Rectal smooth muscle tissue (tissue), 1 donor: ENCODE data around the gene RAPGEFL1.
"Not testable (repeated sequence)": the region's sequence is repeated elsewhere in the genome, so short reads cannot be mapped to it uniquely, and the experiment has no call there.

Experiments
- H3K27ac ChIP-seq: one replicate; pipeline ENCODE4 v1.7.0; 2013; ENCODE audit warnings: low read depth, low read length, inconsistent platforms
- H3K27me3 ChIP-seq: one replicate; pipeline ENCODE4 v1.7.0; 2013; ENCODE audit warnings: low read length; ENCODE audit not compliant: control insufficient read depth, insufficient read depth
- H3K36me3 ChIP-seq: one replicate; pipeline ENCODE4 v1.7.0; 2013; ENCODE audit warnings: low read length; ENCODE audit not compliant: control insufficient read depth, insufficient read depth
- H3K4me1 ChIP-seq: one replicate; pipeline ENCODE4 v1.7.0; 2013; ENCODE audit warnings: low read length; ENCODE audit not compliant: control insufficient read depth, insufficient read depth
- H3K4me3 ChIP-seq: one replicate; pipeline ENCODE4 v1.7.0; 2013; ENCODE audit warnings: low read length
- H3K9ac ChIP-seq: one replicate; pipeline ENCODE4 v1.7.0; 2013; ENCODE audit warnings: low read length

The RAPGEFL1 gene

DNA sequence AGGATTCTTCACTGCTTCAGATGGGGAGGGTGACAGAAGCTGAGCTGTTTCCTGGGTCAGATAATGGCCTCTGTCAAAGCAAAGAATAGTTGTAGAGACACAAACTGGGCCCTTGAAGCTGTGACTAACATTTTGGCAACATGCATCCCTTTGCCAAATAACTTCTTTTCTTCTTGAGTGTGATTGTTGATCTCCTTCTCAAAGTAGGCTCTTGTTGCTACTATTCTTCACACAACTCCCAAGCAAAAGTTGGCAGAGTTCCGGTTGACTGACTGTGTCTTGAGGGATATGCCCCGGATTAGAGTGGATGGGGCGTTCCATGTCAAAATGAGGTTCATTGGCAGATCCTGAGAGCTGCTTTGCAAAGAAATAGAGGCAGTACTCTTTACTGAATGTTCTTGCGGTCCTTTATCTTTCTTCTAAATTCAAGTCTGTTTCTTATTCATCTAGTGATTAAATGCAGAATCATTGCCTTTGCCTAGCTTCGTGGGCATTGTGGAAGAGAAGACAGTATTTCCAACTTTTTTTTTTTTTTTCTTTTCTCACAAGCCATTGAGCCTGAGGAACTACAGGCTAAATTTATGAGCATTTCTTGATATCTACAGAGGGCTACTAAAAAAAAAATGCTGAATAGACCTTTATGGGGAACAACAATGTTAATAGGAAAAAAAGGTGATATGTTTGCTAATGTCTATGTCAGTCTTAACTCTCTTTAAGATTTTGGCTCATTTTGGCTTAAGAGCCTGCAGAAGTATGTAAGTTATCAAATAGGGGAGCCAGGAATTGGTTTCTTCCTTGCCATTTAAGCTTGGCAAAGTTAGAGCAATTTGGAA, 47.7 kb downstream of the RAPGEFL1 start:
- no peak overlapping the region for H3K27ac ChIP-seq
- H3K9ac ChIP-seq: no peak overlapping the region

DNA sequence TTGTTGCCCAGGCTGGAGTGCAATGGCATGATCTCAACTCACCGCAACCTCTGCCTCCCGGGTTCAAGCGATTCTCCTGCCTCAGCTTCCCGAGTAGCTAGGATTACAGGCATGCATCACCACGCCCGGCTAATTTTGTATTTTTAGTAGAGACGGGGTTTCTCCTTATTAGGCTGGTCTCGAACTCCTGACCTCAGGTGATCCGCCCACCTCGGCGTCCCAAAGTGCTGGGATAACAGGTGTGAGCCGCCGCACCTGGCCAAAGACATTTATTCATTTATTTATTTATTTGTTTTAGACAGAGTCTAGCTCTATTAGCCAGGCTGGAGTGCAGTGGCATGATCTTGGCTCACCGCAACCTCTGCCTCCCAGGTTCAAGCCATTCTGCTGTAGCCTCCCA, 51.9 kb downstream of the RAPGEFL1 start:
- not testable (repeated sequence) for H3K4me3 ChIP-seq, H3K27ac ChIP-seq, H3K4me1 ChIP-seq, H3K27me3 ChIP-seq, H3K36me3 ChIP-seq, H3K9ac ChIP-seq

More for the DNA sequence above, 47.7 kb downstream of the RAPGEFL1 start:
- Histone ChIP-seq H3K4me1 (peaks cover 4% of the 10 kb centered on the region), H3K27me3 (no peaks in the 10 kb centered on the region), H3K36me3 (no peaks in the 10 kb centered on the region), H3K4me3 (no peak overlapping the region)

DNA sequence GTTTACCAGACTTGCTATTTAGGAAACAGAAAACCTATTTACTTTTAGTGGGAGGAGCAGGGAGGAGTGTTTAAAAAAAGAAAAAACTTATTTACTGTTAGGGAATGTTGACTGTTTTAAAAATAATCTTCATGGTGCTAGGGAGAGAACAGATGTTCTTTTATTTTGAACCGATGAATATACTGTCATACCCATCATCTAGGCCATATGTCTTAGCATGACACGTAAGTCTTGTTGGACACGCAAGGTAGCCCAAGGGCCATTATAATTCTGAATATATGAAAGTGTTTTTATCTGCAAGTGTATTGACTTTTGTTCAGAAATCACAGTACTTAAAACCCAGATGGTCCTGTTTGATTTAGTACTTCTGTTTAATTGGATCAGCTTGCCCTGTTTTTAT, 53.4 kb downstream of the RAPGEFL1 start:
- Histone ChIP-seq H3K4me3 (no peak overlapping the region), H3K27ac (no peak overlapping the region), H3K4me1 (no peaks in the 10 kb centered on the region), H3K36me3 (no peaks in the 10 kb centered on the region), H3K27me3 (no peaks in the 10 kb centered on the region), H3K9ac (no peak overlapping the region)

DNA sequence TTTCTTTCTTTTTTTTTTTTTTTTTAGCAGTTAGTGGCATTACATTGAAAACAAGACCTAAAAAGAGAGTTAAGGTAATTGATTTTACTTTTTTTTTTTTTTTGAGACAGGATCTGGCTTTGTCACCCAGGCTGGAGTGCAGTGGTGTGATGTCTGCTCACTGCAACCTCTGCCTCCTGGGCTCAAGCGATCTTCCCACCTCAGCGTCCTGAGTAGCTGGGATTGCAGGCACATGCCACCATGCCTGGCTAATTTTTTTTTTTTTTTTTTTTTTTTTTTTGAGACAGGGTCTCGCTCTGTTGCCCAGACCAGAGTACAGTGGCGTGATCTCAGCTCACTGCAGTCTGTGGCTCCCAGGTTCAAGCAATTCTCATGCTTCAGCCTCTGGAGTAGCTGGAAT, 54.7 kb downstream of the RAPGEFL1 start:
- H3K27ac ChIP-seq, H3K9ac ChIP-seq, H3K27me3 ChIP-seq, H3K4me1 ChIP-seq, H3K4me3 ChIP-seq, H3K36me3 ChIP-seq: not testable (repeated sequence)

DNA sequence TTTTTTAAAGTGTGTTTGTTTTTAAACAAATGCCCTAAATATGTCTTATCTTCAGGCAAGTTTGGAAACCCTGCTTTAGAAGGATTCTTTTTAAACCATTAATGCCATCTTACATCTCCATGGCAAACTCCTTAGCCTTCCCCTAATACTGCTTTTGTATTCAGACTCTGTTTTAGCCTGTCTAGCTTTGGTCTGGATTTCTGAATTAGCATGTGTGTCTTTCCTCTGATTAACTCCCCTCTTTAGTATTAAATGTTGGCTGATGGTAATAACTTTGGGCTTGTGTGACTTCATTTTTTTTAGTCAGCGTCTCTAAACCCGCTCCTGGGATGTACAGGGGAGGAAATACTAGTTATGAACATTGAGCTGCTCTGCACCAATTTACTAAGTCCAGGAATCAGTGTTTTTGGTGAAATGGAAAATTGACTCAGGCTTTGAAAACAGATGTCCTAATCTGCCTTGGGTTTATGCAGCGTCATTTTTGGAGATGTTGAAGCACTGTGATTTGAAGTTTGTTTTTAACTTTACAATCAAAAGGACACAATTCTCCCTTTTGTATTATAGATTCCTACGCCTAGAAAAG, 64.1 kb downstream of the RAPGEFL1 start:
- Histone ChIP-seq H3K4me1 (no peaks in the 10 kb centered on the region), H3K36me3 (no peaks in the 10 kb centered on the region), H3K4me3 (no peak overlapping the region), H3K9ac (no peak overlapping the region), H3K27me3 (no peaks in the 10 kb centered on the region), H3K27ac (no peak overlapping the region)

DNA sequence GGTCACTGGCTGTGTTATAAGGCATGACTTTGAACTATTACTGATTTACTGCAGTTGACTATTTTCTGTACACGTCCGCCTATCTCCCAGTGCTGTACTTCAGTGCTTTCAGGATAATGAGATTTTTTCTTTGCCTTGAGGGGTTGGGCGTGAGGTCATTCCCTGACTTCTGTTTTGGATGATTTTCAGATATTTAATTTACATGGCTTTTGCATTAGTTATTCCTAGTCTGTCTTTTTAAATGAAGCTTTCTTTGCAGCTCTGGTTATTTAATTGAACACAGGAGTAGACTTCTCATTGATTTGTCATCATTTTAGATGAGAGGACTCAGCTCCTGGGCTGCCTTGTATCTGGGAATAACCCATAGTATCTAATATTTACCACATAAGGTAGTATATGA, 65.5 kb downstream of the RAPGEFL1 start:
- no peaks in the 10 kb centered on the region for H3K27me3 ChIP-seq
- no peak overlapping the region for H3K27ac ChIP-seq
- no peaks in the 10 kb centered on the region for H3K36me3 ChIP-seq

DNA sequence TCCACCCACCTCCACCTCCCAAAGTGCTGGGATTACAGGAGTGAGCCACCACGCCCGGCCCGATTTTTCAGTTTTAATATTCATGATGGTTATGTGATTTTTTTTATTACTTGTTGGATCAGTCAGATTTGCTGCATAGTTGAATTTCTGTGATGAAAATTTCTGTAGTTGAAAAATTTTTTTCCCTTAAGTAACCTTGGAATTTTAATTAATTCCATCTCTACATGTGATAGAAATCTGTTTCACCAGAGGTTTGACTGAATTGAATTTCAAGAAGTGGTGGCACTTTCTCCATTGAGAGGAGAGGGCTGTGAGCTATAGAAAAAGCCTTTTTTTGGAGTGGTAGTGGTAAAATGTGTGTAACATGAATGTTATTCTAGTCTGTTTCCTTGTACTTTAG, 66.5 kb downstream of the RAPGEFL1 start:
- Histone ChIP-seq H3K9ac (no peak overlapping the region), H3K36me3 (no peaks in the 10 kb centered on the region), H3K27me3 (no peaks in the 10 kb centered on the region), H3K27ac (no peak overlapping the region), H3K4me1 (no peaks in the 10 kb centered on the region), H3K4me3 (no peak overlapping the region)

More for the DNA sequence above, 65.5 kb downstream of the RAPGEFL1 start:
- Histone ChIP-seq H3K4me1 (no peaks in the 10 kb centered on the region), H3K9ac (no peak overlapping the region), H3K4me3 (no peak overlapping the region)

DNA sequence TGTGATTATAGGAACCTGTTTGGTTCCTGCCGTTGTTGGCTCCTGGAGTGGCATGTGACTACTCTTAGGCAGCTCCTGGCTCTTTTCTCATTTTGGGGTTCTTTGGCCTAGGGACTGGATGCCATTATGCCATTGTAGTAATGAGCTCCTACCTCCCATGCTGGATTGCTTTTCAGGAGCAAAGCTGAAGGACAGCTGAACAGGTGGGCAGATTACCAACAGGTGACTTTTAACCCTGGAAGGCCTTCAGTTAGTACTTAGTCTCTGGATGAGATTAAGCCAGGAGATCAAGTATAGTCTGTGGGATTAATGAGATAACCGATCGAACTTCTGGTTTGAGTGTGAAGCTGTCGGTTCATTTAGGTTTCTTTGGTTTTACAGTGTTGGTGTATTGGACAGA, 67.0 kb downstream of the RAPGEFL1 start:
- Histone ChIP-seq H3K27ac (no peak overlapping the region), H3K4me3 (no peak overlapping the region), H3K4me1 (no peaks in the 10 kb centered on the region), H3K36me3 (no peaks in the 10 kb centered on the region), H3K27me3 (no peaks in the 10 kb centered on the region), H3K9ac (no peak overlapping the region)
